Mesodermal cell (in vitro differentiated cells): ENCODE results near the gene PTH2R.
"Not testable (repeated sequence)": the region's sequence is repeated elsewhere in the genome, so short reads cannot be mapped to it uniquely, and the experiment has no call there.

Experiments used
- H3K27ac ChIP-seq: 2 replicates; pipeline ENCODE4 v1.7.0; 2013; ENCODE audit warnings: mild to moderate bottlenecking, low read depth, low read length, moderate library complexity; ENCODE audit not compliant: severe bottlenecking
- H3K36me3 ChIP-seq: 2 replicates; pipeline ENCODE4 v1.7.1; 2013; ENCODE audit warnings: mild to moderate bottlenecking, low read length, moderate library complexity; ENCODE audit not compliant: control insufficient read depth, insufficient read depth
- H3K4me1 ChIP-seq: one replicate; pipeline ENCODE4 v1.7.1; 2013; ENCODE audit warnings: mild to moderate bottlenecking, low read length; ENCODE audit not compliant: insufficient read depth, control insufficient read depth, poor library complexity, severe bottlenecking
- H3K4me3 ChIP-seq: 2 replicates; pipeline ENCODE4 v1.7.0; 2013; ENCODE audit warnings: low read length, control low read depth, mild to moderate bottlenecking; ENCODE audit not compliant: insufficient read depth, poor library complexity, severe bottlenecking; ENCODE audit errors: extremely low read depth
- H3K9me3 ChIP-seq: 2 replicates; pipeline ENCODE4 v1.7.1; 2013; ENCODE audit warnings: mild to moderate bottlenecking, low read length, moderate library complexity; ENCODE audit not compliant: control insufficient read depth
- WGBS, 2 experiments: methylation state at CpG; one replicate each; pipeline ENCODE4 v1.1.5; 2013; ENCODE audit warnings: missing lambda C conversion rate in 2 of 2; ENCODE audit not compliant: insufficient coverage in 2 of 2; 5-methylcytosine and 5-hydroxymethylcytosine counted together

Gene PTH2R

GRCh38 chr2:208509586-208509985, 103.0 kb downstream of the PTH2R start:
- Histone ChIP-seq H3K9me3 (no peaks in the 10 kb centered on the region), H3K4me3 (no peak overlapping the region), H3K4me1 (no peaks in the 10 kb centered on the region), H3K36me3 (no peaks in the 10 kb centered on the region), H3K27ac (no peak overlapping the region)

- no peaks in the 10 kb centered on the region for H3K4me1 ChIP-seq
- WGBS, 2 experiments = 100% methylated on average over 2 of the region's 3 CpGs; no CpG with 5 or more reads in 1 of the 2 experiments
- no peaks in the 10 kb centered on the region for H3K36me3 ChIP-seq
- H3K4me3 ChIP-seq = no peak overlapping the region
- H3K9me3 ChIP-seq = peaks cover 4% of the 10 kb centered on the region
- no peak overlapping the region for H3K27ac ChIP-seq
Measured at GRCh38 chr2:208511016-208511415, 104.4 kb downstream of the PTH2R start.

GRCh38 chr2:208511573-208511972, 105.0 kb downstream of the PTH2R start:
- no peaks in the 10 kb centered on the region for H3K4me1 ChIP-seq
- H3K9me3 ChIP-seq = peaks cover 4% of the 10 kb centered on the region
- no peaks in the 10 kb centered on the region for H3K36me3 ChIP-seq
- H3K27ac ChIP-seq = no peak overlapping the region
- 100% methylated on average over 1 of the region's 1 CpG for WGBS, 2 experiments
- no peak overlapping the region for H3K4me3 ChIP-seq

- Histone ChIP-seq H3K36me3 (no peaks in the 10 kb centered on the region), H3K9me3 (peaks cover 4% of the 10 kb centered on the region), H3K4me3 (no peak overlapping the region), H3K4me1 (no peaks in the 10 kb centered on the region), H3K27ac (no peak overlapping the region)
- WGBS, 2 experiments = 71 to 75% methylated on average over 1 of the region's 1 CpG
Measured at GRCh38 chr2:208515099-208515498, 108.5 kb downstream of the PTH2R start.

GRCh38 chr2:208523069-208523468, 116.5 kb downstream of the PTH2R start:
- not testable (repeated sequence) for H3K27ac ChIP-seq, H3K36me3 ChIP-seq

GRCh38 chr2:208525165-208525564, 118.6 kb downstream of the PTH2R start:
- H3K4me3 ChIP-seq, H3K36me3 ChIP-seq, H3K4me1 ChIP-seq, H3K9me3 ChIP-seq, H3K27ac ChIP-seq: not testable (repeated sequence)
- 65 to 69% methylated on average over 4 to 5 of the region's 6 CpGs for WGBS, 2 experiments

More at GRCh38 chr2:208523069-208523468, 116.5 kb downstream of the PTH2R start:
- not testable (repeated sequence) for H3K9me3 ChIP-seq, H3K4me3 ChIP-seq, H3K4me1 ChIP-seq

- no peak overlapping the region for H3K4me3 ChIP-seq
Measured at GRCh38 chr2:208529796-208530195, 123.2 kb downstream of the PTH2R start.

GRCh38 chr2:208531361-208531760, 124.8 kb downstream of the PTH2R start:
- H3K27ac ChIP-seq = no peak overlapping the region
- 100% methylated on average over 2 of the region's 3 CpGs; no CpG with 5 or more reads in 1 of the 2 experiments for WGBS, 2 experiments

More at GRCh38 chr2:208529796-208530195, 123.2 kb downstream of the PTH2R start:
- Histone ChIP-seq H3K27ac (no peak overlapping the region), H3K4me1 (no peaks in the 10 kb centered on the region), H3K9me3 (no peaks in the 10 kb centered on the region), H3K36me3 (no peaks in the 10 kb centered on the region)
- WGBS, 2 experiments = 82 to 89% methylated on average over 4 to 5 of the region's 5 CpGs

GRCh38 chr2:208535578-208535977, 129.0 kb downstream of the PTH2R start:
- H3K27ac ChIP-seq, H3K9me3 ChIP-seq, H3K36me3 ChIP-seq, H3K4me1 ChIP-seq, H3K4me3 ChIP-seq: not testable (repeated sequence)
- WGBS, 2 experiments = 57% methylated on average over 1 of the region's 1 CpG; no CpG with 5 or more reads in 1 of the 2 experiments

More at GRCh38 chr2:208531361-208531760, 124.8 kb downstream of the PTH2R start:
- H3K4me3 ChIP-seq = no peak overlapping the region
- no peaks in the 10 kb centered on the region for H3K36me3 ChIP-seq
- H3K9me3 ChIP-seq = no peaks in the 10 kb centered on the region
- no peaks in the 10 kb centered on the region for H3K4me1 ChIP-seq

- Histone ChIP-seq H3K4me1 (no peaks in the 10 kb centered on the region), H3K4me3 (no peak overlapping the region), H3K36me3 (no peaks in the 10 kb centered on the region), H3K9me3 (no peaks in the 10 kb centered on the region), H3K27ac (no peak overlapping the region)
- 100% methylated on average over 1 of the region's 3 CpGs; no CpG with 5 or more reads in 1 of the 2 experiments for WGBS, 2 experiments
Measured at GRCh38 chr2:208541461-208541988, 134.9 kb downstream of the PTH2R start.

- 83 to 88% methylated on average over 1 of the region's 3 CpGs for WGBS, 2 experiments
- Histone ChIP-seq H3K36me3 (no peaks in the 10 kb centered on the region), H3K4me1 (no peaks in the 10 kb centered on the region), H3K9me3 (no peaks in the 10 kb centered on the region), H3K27ac (no peak overlapping the region), H3K4me3 (no peak overlapping the region)
Measured at GRCh38 chr2:208541989-208542464, 135.4 kb downstream of the PTH2R start.
